Activated T-cell treated with anti-CD3 and anti-CD28 coated beads for 1 hour (primary cell): Measurements from ENCODE around the gene IPO7.
"Not testable (repeated sequence)": the region's sequence is repeated elsewhere in the genome, so short reads cannot be mapped to it uniquely, and the experiment has no call there.

Source experiments
- DNase-seq: peaks from one replicate; pipeline ENCODE4 v3.0.0-alpha.2; 2020; ENCODE audit warnings: low read depth

IPO7 gene

GRCh38 chr11:9397746-9398680 lies 13.6 kb downstream of the IPO7 start:
- DNase-seq = no peak

DNA sequence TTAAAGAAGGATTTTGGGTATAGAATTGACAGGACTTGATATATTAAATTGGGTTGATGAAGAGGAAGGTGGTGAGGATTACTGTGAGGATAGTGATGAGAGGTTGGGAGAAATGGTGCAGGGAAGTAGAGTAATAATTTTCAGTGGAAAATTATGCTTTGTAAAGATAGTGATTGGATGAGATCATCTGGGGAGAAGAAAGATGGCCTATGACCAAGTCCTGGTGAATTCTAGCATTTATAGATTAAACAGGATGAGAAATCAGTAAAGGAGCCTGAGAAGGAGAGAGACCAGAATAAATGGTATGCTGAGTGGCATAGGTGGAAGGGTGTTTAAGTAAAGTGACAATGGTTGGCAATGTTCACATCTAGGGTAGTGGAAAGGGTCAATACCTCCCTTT lies 15.0 kb downstream of the IPO7 start:
- DNase-seq = no peak

DNA sequence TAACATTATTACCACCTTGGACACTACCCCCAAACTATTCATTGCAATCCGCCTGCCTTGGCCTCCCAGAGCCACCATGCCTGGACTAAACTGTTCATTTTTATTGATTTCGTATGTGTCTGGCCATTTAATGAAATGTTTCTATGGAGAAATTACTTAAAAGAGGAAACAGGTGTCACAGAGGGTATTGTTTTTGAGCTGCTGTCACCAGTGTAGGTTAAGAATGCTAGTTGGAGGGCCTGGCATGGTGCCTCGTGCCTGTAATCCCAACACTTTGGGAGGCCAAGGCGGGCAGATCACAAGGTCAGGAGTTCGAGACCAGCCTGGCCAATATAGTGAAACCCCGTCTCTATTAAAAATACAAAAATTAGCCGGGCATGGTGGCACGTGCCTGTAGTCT lies 17.4 kb downstream of the IPO7 start:
- DNase-seq = not testable (repeated sequence)

DNA sequence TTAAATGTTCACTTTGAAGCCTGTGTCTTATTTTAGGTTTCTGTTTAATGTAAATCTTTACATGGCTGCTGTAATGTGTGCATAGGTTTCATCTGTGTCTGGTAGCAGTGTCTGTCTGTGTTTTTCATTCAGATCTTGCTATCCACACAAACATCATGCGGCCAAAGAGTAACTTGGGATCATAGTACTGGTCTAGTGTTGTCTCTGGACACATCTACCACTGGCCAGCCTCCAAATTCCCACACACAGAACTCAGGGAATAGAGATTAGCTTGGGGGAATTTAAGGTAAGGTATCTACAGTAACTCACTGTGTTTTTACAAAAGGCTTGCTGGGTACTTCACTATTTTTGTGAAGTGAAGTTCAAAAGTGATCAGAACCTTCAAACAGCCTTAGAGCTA lies 44.3 kb downstream of the IPO7 start:
- DNase-seq = no peak

- no peak for DNase-seq
Measured at GRCh38 chr11:9438611-9439010, 54.2 kb downstream of the IPO7 start.

GRCh38 chr11:9446230-9446629 lies 61.8 kb downstream of the IPO7 start:
- no peak for DNase-seq

DNA sequence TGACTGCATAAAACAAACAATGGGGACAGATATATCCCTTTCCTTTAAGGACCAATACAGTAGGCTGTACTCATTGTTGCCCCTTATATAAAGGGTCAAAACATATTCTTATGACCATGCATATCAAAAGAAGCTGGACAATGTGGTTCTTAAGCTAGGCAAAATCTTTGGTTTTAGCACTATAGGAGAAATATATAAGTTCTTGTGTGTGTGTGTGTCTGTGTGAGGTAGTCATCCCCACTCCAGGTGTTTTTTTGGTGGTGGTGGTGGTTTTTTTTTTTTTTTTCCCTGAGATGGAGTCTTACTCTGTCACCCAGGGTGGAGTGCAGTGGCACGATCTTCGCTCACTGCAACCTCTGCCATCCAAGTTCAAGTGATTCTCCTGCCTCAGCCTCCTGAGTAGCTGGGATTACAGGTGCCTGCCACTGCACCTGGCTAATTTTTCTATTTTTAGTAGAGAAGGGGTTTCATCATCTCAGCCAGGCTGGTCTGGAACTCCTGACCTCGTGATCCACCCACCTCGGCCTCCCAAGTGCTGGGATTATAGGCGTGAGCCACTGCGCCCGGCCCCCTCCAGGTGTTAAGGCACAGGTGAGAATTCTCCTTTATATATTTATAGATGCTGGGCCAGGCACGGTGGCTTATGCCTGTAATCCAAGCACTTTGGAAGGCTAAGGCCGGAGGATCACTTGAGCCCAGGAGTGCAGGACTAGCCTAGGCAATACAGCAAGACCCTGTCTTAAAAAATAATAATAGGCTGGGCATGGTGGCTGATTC lies 64.3 kb downstream of the IPO7 start:
- DNase-seq = no peak

DNA sequence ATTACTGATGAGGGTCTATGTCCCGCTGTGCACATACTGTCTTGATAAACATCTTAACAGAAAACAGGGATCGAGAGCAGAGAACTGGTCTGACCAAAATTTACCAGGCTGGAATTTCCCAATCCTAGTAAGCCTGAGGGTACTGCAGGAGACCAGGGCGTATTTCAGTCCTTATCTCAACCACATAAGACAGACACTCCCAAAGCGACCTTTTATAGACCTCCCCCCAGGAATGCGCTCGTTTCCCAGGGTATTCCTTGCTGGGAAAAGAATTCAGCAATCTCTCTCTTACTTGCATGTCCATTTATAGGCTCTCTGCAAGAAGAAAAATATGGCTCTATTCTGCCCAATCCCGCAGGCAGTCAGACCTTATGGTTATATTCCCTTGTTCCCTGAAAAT lies 67.6 kb downstream of the IPO7 start:
- not testable (repeated sequence) for DNase-seq

GRCh38 chr11:9455722-9456121 lies 71.3 kb downstream of the IPO7 start:
- DNase-seq = no peak

GRCh38 chr11:9459667-9460321 lies 75.3 kb downstream of the IPO7 start:
- no peak for DNase-seq

DNA sequence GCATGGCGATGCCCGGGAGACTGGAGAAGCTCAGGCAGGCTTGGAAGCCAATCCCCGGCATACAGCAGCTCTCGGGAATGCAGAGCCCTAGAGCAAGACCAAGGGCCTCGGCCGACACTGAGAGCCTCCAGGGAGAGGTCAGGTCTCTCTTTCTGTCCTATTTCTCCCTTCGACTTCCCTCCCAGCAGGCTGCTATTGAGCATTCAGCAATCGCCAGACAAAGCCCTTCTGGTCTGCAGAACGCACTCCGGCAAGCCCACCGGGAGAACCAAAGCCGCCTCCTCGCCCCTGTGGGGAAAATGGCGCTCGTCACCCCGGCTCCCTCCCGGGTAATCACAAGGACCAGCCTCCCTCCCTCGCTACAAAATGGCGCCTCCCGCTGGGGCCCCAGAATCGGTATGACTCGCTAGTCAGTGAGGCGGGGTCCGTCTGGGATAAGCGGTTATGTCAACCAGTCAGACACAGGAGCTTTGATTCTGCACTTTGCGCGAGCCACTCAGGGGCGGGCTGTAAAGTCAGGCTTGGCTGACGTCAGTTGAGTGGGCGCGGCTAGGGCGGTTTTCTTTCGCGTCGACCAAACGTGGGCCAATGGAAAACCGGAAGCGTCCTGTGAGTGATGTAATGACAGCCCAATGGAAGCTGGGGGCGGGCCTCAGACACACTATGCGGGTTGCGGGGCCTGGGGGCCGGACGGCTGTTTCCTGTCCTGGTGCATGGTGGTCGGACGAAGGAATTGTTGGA lies 76.0 kb downstream of the IPO7 start, which contains the start of gene ZNF143:
Gene ZNF143 (plus strand): TSS at position 691 of the 741 bp plus-strand sequence. CDS start 10,297 bp downstream, outside the sequence.
- DNase-seq = peak; percentile 99

GRCh38 chr11:9461063-9461759 lies 76.8 kb downstream of the IPO7 start:
- DNase-seq = peak; percentile 66

DNA sequence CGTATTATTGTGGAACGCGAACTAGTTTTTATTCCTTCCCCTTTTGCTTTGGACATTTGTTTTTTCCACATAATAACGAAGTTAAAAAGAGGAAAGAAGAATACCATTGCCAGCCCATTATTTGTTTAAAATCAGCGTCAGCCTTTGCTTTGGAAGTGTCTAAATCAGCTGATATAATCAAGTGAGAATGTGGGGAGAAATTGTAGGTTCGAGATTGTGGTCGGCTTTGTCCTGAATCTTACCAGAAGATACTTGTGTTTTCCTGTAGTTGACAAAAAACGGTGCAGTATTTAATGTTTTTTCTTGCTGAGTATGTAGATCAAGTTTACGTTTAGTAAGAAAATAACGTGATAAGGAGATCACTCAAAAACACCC lies 77.3 kb downstream of the IPO7 start:
- DNase-seq = no peak

- DNase-seq = no peak
Measured at GRCh38 chr11:9462172-9462799, 77.8 kb downstream of the IPO7 start.

GRCh38 chr11:9462806-9463537 lies 78.5 kb downstream of the IPO7 start:
- no peak for DNase-seq

GRCh38 chr11:9470765-9471164 lies 86.3 kb downstream of the IPO7 start:
- DNase-seq = no peak

DNA sequence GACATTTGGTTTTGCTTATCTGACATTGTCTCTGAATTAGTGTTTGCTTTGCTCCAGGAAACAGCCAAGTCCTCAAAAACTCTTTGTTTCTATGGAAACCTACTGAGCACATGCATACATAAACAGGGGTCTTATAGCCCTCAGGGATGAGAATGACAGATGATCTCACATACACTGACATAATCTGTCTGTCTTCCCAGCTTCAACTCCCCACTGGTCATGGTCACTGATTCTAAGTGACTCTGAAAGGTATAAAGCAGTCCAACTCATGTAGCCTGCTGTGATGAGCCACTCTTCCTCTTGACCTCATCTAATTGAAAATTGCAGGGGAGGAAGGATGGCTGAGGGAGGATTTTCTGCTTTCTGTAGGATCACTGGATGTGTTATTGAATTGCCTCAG lies 89.0 kb downstream of the IPO7 start:
- DNase-seq = no peak

DNA sequence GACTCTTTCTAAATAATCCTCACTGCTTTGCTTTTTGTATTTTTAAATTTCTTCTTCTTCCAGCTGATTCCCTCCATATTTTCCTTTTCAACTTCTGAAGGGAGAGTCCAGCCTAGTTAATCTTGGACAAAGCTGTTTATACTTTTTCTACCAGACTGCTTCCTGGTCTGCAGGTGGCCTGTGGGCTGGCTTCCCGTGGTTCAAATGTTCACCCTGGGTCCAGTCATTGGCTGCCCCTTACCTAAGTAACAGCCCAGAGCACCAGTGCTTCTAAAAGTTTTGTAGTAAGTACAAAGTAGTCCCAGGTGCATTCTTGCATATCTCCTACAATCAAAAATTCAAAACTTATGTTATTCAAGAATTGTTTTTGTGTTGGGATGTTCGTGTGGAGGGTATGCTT lies 95.4 kb downstream of the IPO7 start:
- no peak for DNase-seq

DNA sequence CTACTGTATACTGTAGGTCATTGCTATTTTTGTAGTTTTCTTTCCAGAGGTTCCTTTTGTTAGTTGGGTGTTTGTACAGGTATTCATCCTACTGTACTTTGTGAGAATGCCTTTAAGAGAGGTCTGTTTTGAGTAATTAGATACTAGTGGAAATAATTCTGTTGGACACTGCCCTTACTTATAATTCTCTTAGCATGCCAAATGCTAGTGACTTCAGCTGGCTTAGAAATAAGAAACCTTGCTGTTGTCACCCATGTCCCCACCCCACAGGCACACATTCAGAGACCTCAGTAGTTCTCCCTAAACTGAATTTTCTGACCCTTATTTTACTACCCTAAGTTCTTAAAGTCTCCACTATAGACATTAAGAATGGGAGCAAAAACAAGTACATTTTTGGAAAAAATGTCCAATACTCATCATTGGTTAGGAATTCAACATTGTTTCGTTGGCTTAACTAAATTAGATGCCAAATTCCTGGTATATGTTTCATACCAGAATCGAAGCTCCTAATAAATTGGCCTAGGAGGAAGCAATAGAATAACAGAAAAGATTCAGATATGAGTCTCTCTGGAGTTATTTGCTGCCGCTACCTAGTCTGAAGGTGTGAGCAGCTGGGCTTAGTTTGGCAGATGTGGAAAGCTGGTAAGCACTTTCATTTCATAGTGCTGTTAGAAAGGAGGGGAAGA lies 104.8 kb downstream of the IPO7 start:
- no peak for DNase-seq
